Loucy (cell line): ENCODE results near the gene FFAR1.

Source experiments
- CTCF ChIP-seq: fragments of 200-600 bp; sonication (generic); conservative IDR thresholded peaks from 2 replicates; pipeline ENCODE4 v1.5.1; 2014; ENCODE audit warnings: mild to moderate bottlenecking, antibody characterized with exemption, low read length
- EZH2phosphoT487 ChIP-seq: fragments of 200-600 bp; IDR thresholded peaks from 2 replicates; pipeline ENCODE4 v1.6.1; 2018; ENCODE audit warnings: antibody characterized with exemption, mild to moderate bottlenecking, moderate library complexity, borderline replicate concordance

DNA sequence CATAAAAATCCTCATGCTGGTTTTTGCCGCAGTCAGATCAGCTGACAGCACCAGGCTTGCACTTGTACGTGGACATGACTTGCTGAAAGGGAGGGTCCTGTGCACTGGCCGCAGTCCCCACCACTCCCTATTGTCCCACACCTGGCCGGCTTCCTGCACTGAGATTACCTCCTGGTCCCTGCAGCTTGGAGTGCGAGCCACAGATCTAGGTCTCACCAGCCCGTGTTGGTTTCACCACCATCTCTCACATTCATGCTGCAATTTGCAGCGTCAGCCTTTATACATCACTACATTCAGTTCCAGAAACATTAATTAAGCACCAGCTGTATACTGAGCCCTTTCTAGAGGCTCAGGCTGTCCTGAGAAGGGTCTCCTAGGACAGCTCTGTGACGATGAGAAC lies 33.7 kb upstream of the FFAR1 start:
- no peak for TF ChIP-seq CTCF
- TF ChIP-seq EZH2phosphoT487 = no peak
